Erythroblast (primary cell): ENCODE results near the gene TRMT61A.

Experiments used
- DNase-seq, 2 experiments: peaks; one replicate each; lab custom pipeline; 2025; lab: John Stamatoyannopoulos, UW
- GATA1 ChIP-seq: IDR thresholded peaks from 2 replicates; pipeline ENCODE4 v1.6.1; 2011; ENCODE audit warnings: low read depth, mild to moderate bottlenecking, control low read depth, low read length, moderate library complexity
- POLR2A ChIP-seq: IDR thresholded peaks from 2 replicates; pipeline ENCODE4 v1.6.1; 2011; ENCODE audit warnings: mild to moderate bottlenecking, low read length

Gene TRMT61A

GRCh38 chr14:103558071-103558882 lies 29.3 kb downstream of the TRMT61A start:
- no peak for TF ChIP-seq POLR2A
- no peak for TF ChIP-seq GATA1
- no peak for DNase-seq

- TF ChIP-seq GATA1 (no peak), POLR2A (no peak)
- no peak for DNase-seq
Observed at GRCh38 chr14:103559766-103560165, 30.8 kb downstream of the TRMT61A start.

GRCh38 chr14:103560691-103561090 lies 31.7 kb downstream of the TRMT61A start:
- no peak for DNase-seq
- TF ChIP-seq POLR2A (no peak), GATA1 (no peak)

GRCh38 chr14:103561381-103562178 lies 32.6 kb downstream of the TRMT61A start:
- no peak for TF ChIP-seq GATA1
- DNase-seq: peak; percentile 78

- DNase-seq: peak in 1 of 2 experiments; percentile 81
Observed at GRCh38 chr14:103562179-103562428, 33.1 kb downstream of the TRMT61A start.

GRCh38 chr14:103562429-103563225 lies 33.6 kb downstream of the TRMT61A start, which contains the start of the genes BAG5 and COA8:
BAG5 (minus strand) TSS chr14:103562657; CDS start chr14:103561164, 1,493 bp downstream.
COA8 (plus strand) TSS chr14:103562960; CDS start chr14:103563002, 42 bp downstream.
- DNase-seq: peak; percentile 94 to 96
- no peak for TF ChIP-seq GATA1
- TF ChIP-seq POLR2A: peak; percentile 77

More at GRCh38 chr14:103562179-103562428, 33.1 kb downstream of the TRMT61A start:
- TF ChIP-seq GATA1: no peak
- TF ChIP-seq POLR2A: no peak

GRCh38 chr14:103563226-103563620 lies 34.2 kb downstream of the TRMT61A start:
- no peak for DNase-seq
- no peak for TF ChIP-seq POLR2A
- TF ChIP-seq GATA1: no peak

- DNase-seq: peak; percentile 31 to 34
- TF ChIP-seq GATA1: no peak
- TF ChIP-seq POLR2A: no peak
Observed at GRCh38 chr14:103563844-103564505, 35.0 kb downstream of the TRMT61A start.

- DNase-seq: no peak
- TF ChIP-seq GATA1 (no peak), POLR2A (no peak)
Observed at GRCh38 chr14:103568952-103569351, 40.0 kb downstream of the TRMT61A start.

- no peak for TF ChIP-seq GATA1
- TF ChIP-seq POLR2A: no peak
- DNase-seq: no peak
Observed at GRCh38 chr14:103569408-103569807, 40.4 kb downstream of the TRMT61A start.

GRCh38 chr14:103574104-103574503 lies 45.1 kb downstream of the TRMT61A start:
- TF ChIP-seq GATA1 (no peak), POLR2A (no peak)
- DNase-seq: no peak

- no peak for DNase-seq
- TF ChIP-seq GATA1 (no peak), POLR2A (no peak)
Observed at GRCh38 chr14:103574707-103575285, 45.8 kb downstream of the TRMT61A start.

- no peak for DNase-seq
- TF ChIP-seq GATA1 (no peak), POLR2A (no peak)
Observed at GRCh38 chr14:103576371-103577024, 47.5 kb downstream of the TRMT61A start.
